Measurements from ENCODE around the gene COG5. TPM values are rescaled to one million over a fixed set of nuclear protein-coding genes. Genes with fewer than 3 reads are reported as not detected.
"Not testable (repeated sequence)": the region's sequence is repeated elsewhere in the genome, so short reads cannot be mapped to it uniquely, and the experiment has no call there.

The COG5 gene
- total RNA-seq, 1 experiment from 2014 or later: 43.9 TPM

GRCh38 chr7:107251963-107252362 lies 311.8 kb downstream of the COG5 start:
- H3K4me3 Mint-ChIP-seq (ENCODE audit: unreplicated experiment): no peak overlapping the region
- ChIA-PET POLR2A (no interaction called here), CTCF (no interaction called here)
- Histone ChIP-seq H3K4me3 (ENCODE audit: low read depth, low read length) (no peak overlapping the region), H3K4me1 (no peaks in the 10 kb centered on the region; the same call in 1 of the 2 replicates), H3K36me3 (ENCODE audit: control insufficient read depth, insufficient read depth, low read length) (no peaks in the 10 kb centered on the region), H3K9me3 (no peaks in the 10 kb centered on the region), H3K27me3 (replicated peaks; ENCODE audit: control insufficient read depth, insufficient read depth, low read length) (no peaks in the 10 kb centered on the region)
- H3K27me3 Mint-ChIP-seq (ENCODE audit: insufficient read depth, unreplicated experiment): no peaks in the 10 kb centered on the region
- H3K27ac Mint-ChIP-seq (ENCODE audit: unreplicated experiment): no peak overlapping the region
- intact Hi-C loops (cut with micrococcal nuclease; ENCODE audit: unreplicated experiment): no loop called here
- H3K4me1 Mint-ChIP-seq (ENCODE audit: low read depth, unreplicated experiment): no peaks in the 10 kb centered on the region
- peaks cover 7% of the 10 kb centered on the region for H3K36me3 Mint-ChIP-seq (ENCODE audit: insufficient read depth, unreplicated experiment)
- no TSS peak for BruUV-seq (replicated peaks)
- TF ChIP-seq, protein P1, sequence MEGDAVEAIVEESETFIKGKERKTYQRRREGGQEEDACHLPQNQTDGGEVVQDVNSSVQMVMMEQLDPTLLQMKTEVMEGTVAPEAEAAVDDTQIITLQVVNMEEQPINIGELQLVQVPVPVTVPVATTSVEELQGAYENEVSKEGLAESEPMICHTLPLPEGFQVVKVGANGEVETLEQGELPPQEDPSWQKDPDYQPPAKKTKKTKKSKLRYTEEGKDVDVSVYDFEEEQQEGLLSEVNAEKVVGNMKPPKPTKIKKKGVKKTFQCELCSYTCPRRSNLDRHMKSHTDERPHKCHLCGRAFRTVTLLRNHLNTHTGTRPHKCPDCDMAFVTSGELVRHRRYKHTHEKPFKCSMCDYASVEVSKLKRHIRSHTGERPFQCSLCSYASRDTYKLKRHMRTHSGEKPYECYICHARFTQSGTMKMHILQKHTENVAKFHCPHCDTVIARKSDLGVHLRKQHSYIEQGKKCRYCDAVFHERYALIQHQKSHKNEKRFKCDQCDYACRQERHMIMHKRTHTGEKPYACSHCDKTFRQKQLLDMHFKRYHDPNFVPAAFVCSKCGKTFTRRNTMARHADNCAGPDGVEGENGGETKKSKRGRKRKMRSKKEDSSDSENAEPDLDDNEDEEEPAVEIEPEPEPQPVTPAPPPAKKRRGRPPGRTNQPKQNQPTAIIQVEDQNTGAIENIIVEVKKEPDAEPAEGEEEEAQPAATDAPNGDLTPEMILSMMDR (IDR thresholded peaks at IDR 0.05; ENCODE audit: insufficient read depth in 1 of 2, low read depth in 1 of 2, low read length in 1 of 2, severe bottlenecking in 1 of 2, unreplicated experiment in 1 of 2): no peak
- H3K9me3 Mint-ChIP-seq (ENCODE audit: unreplicated experiment): no peaks in the 10 kb centered on the region
- DNase-seq: no peak

GRCh38 chr7:107248551-107249316 lies 315.0 kb downstream of the COG5 start:
- no peak overlapping the region for H3K27ac Mint-ChIP-seq (ENCODE audit: unreplicated experiment)
- H3K9me3 Mint-ChIP-seq (ENCODE audit: unreplicated experiment): peaks cover 17% of the 10 kb centered on the region
- Histone ChIP-seq H3K4me3 (ENCODE audit: low read depth, low read length) (no peak overlapping the region), H3K9me3 (no peaks in the 10 kb centered on the region), H3K36me3 (ENCODE audit: control insufficient read depth, insufficient read depth, low read length) (no peaks in the 10 kb centered on the region), H3K4me1 (no peaks in the 10 kb centered on the region), H3K27me3 (replicated peaks; ENCODE audit: control insufficient read depth, insufficient read depth, low read length) (no peaks in the 10 kb centered on the region)
- no peak for DNase-seq
- no peak overlapping the region for H3K4me3 Mint-ChIP-seq (ENCODE audit: unreplicated experiment)
- POLR2A ChIA-PET: no interaction called here
- intact Hi-C loops (cut with micrococcal nuclease; ENCODE audit: unreplicated experiment): no loop called here
- CTCF ChIA-PET: interaction anchor here (0.6 kb wide), 1 partner anchor 80 kb away, joined by 5 read pairs; the partner anchor contains the start of gene HBP1
- no TSS peak for BruUV-seq (replicated peaks)
- H3K4me1 Mint-ChIP-seq (ENCODE audit: low read depth, unreplicated experiment): no peaks in the 10 kb centered on the region
- TF ChIP-seq, protein P1 (IDR thresholded peaks at IDR 0.05; ENCODE audit: insufficient read depth in 1 of 2, low read depth in 1 of 2, low read length in 1 of 2, severe bottlenecking in 1 of 2, unreplicated experiment in 1 of 2): no peak
- H3K27me3 Mint-ChIP-seq (ENCODE audit: insufficient read depth, unreplicated experiment): no peaks in the 10 kb centered on the region
- peaks cover 8% of the 10 kb centered on the region for H3K36me3 Mint-ChIP-seq (ENCODE audit: insufficient read depth, unreplicated experiment)

DNA sequence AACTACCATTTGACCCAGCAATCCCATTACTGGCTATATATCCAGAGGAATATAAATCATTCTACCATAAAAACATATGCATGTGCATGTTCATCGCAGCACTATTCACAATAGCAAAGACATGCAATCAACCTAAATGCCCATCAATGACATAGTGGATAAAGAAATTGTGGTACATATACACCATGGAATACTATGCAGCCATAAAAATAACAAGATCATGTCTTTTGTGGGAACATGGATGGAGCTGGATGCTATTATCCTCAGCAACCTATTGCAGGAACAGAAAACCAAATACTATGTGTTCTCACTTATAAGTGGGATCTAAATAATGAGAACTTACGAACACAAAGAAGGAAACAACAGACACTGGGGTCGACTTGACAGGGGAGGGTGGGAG lies 316.9 kb downstream of the COG5 start:
- BruUV-seq (replicated peaks); H3K4me3 ChIP-seq (ENCODE audit: low read depth, low read length); H3K4me1 ChIP-seq; H3K4me3 Mint-ChIP-seq (ENCODE audit: unreplicated experiment); H3K27me3 ChIP-seq (replicated peaks; ENCODE audit: control insufficient read depth, insufficient read depth, low read length); POLR2A ChIA-PET; H3K27me3 Mint-ChIP-seq (ENCODE audit: insufficient read depth, unreplicated experiment); H3K36me3 ChIP-seq (ENCODE audit: control insufficient read depth, insufficient read depth, low read length); CTCF ChIA-PET; H3K9me3 ChIP-seq; H3K4me1 Mint-ChIP-seq (ENCODE audit: low read depth, unreplicated experiment); DNase-seq; H3K27ac Mint-ChIP-seq (ENCODE audit: unreplicated experiment); intact Hi-C loops (cut with micrococcal nuclease; ENCODE audit: unreplicated experiment): not testable (repeated sequence)
- Mint-ChIP-seq H3K36me3 (ENCODE audit: insufficient read depth, unreplicated experiment) (peaks cover 12% of the 10 kb centered on the region), H3K9me3 (ENCODE audit: unreplicated experiment) (peaks cover 17% of the 10 kb centered on the region)

Data from Caco-2 (cell line).